ENCODE data around the gene PON2. TPM values are rescaled to one million over a fixed set of nuclear protein-coding genes. Genes with fewer than 3 reads are reported as not detected.

The PON2 gene
- total RNA-seq, 6 experiments from 2014 or later, result 63.7 to 79.0 (median 72.0) TPM

DNA sequence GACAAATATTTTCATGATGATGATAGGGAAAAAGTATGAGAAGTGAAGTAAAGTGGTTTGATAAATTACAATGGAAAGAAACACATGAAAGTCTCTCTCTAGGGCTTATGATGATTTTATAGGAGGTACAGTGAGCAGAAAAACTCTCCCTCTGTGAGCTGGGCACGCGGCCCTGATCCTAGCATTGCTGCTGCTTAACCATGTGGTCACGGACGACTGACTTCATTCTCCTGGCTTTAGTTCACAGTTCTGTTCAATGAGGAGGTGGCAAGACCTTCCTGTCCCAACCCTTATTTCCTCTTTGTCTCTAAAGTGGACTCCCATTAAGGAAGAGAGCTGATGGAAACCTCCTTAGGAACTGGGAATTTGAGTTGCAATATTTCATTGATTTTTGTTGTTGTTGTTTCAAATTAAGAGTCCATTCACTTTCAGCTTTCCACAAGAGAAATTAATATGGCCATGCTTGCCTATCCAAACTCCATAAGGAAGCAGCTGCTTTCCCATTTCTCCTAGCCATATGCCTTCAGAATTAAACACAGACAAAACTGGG is 30.4 kb downstream of the PON2 start:
- H3K27ac Mint-ChIP-seq, result no peak overlapping the region
- H3K4me1 Mint-ChIP-seq (ENCODE audit: low read depth), result no peaks in the 10 kb centered on the region; the same call in 1 of the 2 replicates
- H3K4me3 Mint-ChIP-seq, result no peak overlapping the region
- no peak for DNase-seq
- H3K27me3 Mint-ChIP-seq (ENCODE audit: insufficient read depth), result no peaks in the 10 kb centered on the region; the same call in 1 of the 2 replicates
- H3K9me3 Mint-ChIP-seq, result no peaks in the 10 kb centered on the region
- H3K36me3 Mint-ChIP-seq (ENCODE audit: low read depth), result peaks cover 9% of the 10 kb centered on the region; the same call in 1 of the 2 replicates
- TF ChIP-seq, protein P1, sequence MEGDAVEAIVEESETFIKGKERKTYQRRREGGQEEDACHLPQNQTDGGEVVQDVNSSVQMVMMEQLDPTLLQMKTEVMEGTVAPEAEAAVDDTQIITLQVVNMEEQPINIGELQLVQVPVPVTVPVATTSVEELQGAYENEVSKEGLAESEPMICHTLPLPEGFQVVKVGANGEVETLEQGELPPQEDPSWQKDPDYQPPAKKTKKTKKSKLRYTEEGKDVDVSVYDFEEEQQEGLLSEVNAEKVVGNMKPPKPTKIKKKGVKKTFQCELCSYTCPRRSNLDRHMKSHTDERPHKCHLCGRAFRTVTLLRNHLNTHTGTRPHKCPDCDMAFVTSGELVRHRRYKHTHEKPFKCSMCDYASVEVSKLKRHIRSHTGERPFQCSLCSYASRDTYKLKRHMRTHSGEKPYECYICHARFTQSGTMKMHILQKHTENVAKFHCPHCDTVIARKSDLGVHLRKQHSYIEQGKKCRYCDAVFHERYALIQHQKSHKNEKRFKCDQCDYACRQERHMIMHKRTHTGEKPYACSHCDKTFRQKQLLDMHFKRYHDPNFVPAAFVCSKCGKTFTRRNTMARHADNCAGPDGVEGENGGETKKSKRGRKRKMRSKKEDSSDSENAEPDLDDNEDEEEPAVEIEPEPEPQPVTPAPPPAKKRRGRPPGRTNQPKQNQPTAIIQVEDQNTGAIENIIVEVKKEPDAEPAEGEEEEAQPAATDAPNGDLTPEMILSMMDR (IDR thresholded peaks at IDR 0.05), result no peak

DNA sequence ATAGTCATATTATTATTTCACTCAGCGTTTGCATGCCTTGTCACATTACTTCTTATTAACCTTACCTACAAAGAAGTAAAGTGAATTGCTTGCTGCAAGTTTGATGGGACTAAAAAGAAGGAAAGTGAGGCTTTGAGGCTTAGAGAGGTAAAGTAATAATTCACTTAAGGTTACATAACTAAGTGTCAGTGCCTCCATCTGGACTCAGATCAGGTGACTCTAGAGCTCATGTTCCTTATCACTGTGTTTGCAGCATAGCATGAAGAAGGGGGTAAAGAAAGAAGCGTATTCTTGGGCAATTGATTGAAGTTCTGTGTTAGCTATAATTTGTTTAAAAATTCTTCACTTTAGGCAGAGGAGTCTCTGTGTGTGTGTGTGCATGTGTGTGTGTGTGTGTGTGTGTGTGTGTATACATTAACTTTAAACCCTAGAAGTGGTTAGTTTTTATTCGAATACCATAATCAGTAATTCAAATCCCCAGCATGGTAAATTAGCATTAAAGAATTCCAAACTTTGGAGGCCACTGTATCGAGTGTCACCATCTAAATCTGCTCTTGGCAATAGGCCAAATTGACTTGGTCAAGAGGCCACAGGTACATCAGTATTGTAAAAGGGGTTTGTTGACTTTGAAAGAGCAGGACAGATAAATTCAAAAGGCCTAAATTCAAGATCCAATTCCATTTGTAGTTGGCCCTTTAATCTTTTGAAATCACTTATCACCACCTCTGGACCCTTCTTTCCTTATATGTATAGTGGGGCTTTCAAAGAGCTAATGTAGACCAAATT is 36.5 kb downstream of the PON2 start:
- Mint-ChIP-seq H3K4me3 (no peak overlapping the region), H3K27ac (no peak overlapping the region), H3K4me1 (ENCODE audit: low read depth) (peaks cover 4% of the 10 kb centered on the region; the same call in 1 of the 2 replicates), H3K9me3 (no peaks in the 10 kb centered on the region), H3K27me3 (ENCODE audit: insufficient read depth) (peaks cover 4% of the 10 kb centered on the region), H3K36me3 (ENCODE audit: low read depth) (no peaks in the 10 kb centered on the region)
- no peak for DNase-seq
- TF ChIP-seq, protein P1 (IDR thresholded peaks at IDR 0.05), result no peak

DNA sequence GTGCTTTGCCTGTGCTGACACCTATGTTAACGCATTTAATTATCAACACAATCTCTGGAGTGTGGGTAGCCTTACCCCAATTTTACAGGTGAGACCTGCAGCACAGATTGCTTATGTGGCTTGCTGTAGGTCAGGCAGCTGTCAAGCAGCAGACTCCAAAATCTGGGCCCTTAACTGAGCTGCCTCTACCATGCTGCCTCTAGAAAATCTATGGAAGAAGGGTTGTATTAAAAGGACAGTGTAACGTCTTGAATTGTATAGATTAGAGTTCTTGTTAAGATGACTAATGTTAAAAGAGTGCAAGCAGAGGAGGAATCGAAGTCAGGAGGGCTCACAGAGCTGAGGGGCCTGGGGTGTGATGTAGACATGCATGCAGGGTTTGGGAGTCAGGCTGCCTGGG is 37.4 kb downstream of the PON2 start:
- Mint-ChIP-seq H3K4me3 (no peak overlapping the region), H3K4me1 (ENCODE audit: low read depth) (peaks cover 4% of the 10 kb centered on the region; the same call in 1 of the 2 replicates), H3K27ac (no peak overlapping the region), H3K36me3 (ENCODE audit: low read depth) (no peaks in the 10 kb centered on the region), H3K9me3 (no peaks in the 10 kb centered on the region), H3K27me3 (ENCODE audit: insufficient read depth) (peaks cover 4% of the 10 kb centered on the region)
- TF ChIP-seq, protein P1 (IDR thresholded peaks at IDR 0.05), result no peak
- no peak for DNase-seq

DNA sequence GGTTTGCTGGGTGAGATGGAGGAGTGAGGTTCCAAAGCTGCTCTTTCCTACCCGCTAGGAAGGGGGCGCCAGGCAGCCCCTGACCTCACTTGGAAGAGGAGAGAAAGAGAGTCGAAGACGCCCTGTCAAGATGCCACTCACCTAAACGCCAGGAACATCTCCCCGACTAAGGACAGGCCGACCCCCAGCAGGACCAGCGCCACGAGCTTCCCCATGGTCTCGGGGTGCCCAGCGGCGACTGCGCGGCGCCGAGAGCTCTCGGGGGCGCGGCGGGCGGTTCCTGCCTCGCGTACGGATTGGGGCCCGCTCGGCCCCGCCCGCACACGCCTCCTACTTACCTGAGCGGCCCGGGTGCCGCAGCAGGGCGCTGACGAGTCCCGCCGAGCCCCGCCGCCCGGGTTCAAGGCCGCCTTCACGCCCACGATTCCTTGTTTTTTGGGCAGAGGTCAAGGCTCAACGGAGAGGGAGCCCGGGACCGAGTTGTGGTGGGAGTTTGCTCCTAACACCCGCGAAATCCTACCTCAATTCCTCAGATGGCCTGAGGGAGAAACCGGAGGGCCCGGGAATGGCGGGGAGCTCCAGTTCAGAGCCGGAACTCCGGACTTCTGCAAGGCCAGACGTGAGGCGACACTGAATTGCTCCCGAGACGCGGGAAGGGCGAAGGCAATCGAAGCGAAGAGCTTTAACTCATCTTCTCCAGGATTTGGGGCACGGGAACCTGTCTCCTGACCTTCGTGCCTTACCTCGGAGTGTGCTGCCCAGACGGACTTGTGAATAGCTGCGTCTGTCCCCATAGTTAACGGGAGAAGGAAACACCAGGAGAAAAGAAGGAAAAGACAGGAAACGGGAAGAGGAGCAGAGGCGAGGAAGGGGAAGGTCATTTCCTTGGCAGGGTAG is 38.4 kb downstream of the PON2 start, which contains the start of gene PON3:
Gene PON3 (minus strand): TSS at position 240 of the 897 bp plus-strand sequence. CDS start 25 bp downstream, at position 215.
- Mint-ChIP-seq H3K27me3 (ENCODE audit: insufficient read depth) (peaks cover 4% of the 10 kb centered on the region), H3K36me3 (ENCODE audit: low read depth) (no peaks in the 10 kb centered on the region), H3K27ac (no peak within 1 kb of the TSS), H3K4me1 (ENCODE audit: low read depth) (peaks cover 4% of the 10 kb centered on the region; the same call in 1 of the 2 replicates), H3K4me3 (peak within 1 kb of the TSS; percentile 3; the same call in 1 of the 2 replicates), H3K9me3 (no peaks in the 10 kb centered on the region)
- DNase-seq, result no peak
- TF ChIP-seq, protein P1 (IDR thresholded peaks at IDR 0.05), result no peak

DNA sequence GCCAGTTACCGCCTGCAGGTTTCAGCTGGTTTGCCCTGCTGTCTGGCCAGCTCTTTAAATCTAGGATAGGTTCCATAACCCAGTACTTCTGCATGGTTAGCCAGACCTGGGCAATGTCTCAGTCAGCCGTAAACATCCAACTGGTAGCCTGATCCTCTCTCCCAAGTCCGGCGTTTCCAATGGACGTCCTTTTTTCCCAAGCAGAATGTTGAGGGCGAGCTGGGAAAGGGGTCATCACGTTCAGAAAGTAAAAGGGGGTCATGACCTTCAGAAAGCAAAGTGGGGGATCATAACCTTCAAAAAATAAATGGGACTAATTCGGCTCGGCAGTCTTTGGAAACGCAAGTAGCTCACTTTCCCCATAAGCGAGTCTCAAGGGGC is 39.1 kb downstream of the PON2 start:
- no peak overlapping the region for H3K4me3 Mint-ChIP-seq
- H3K9me3 Mint-ChIP-seq, result no peaks in the 10 kb centered on the region
- DNase-seq, result no peak
- peaks cover 4% of the 10 kb centered on the region for H3K27me3 Mint-ChIP-seq (ENCODE audit: insufficient read depth)
- no peaks in the 10 kb centered on the region for H3K36me3 Mint-ChIP-seq (ENCODE audit: low read depth)
- TF ChIP-seq, protein P1 (IDR thresholded peaks at IDR 0.05), result no peak
- H3K4me1 Mint-ChIP-seq (ENCODE audit: low read depth), result peaks cover 4% of the 10 kb centered on the region; the same call in 1 of the 2 replicates
- H3K27ac Mint-ChIP-seq, result no peak overlapping the region
